Measurements from ENCODE around the gene GPN2.
A peak's percentile ranks its signal among the peaks of the same experiment; 100 is the strongest.
"Not testable (repeated sequence)": the region's sequence is repeated elsewhere in the genome, so short reads cannot be mapped to it uniquely, and the experiment has no call there.

Gene GPN2

DNA sequence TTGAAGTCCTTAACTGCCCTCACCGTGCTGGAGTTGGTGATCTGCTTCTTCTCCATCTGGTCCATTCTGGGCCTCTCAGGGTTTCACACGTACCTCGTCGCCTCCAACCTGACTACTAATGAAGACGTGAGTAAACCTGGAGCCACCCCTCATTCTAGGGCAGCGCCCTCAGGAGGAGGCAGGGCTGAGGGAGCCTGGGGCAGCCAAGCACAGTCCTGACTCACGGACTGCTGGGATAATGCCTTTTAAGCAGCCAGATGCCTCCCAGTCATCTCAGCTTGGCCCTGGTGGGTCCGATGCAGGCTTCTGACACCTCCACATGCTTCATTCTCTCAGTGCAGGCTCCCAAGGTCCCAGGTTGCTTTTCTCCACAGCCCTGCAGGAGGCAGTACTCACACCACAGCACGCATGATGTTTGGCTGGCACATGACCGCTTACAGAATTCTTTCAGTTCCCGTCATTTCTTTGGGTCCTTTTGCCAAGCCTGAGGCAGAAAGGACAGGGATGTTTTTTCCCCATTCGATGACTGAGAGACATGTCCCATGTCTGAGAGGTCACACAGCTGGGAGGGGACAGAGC, 38.9 kb downstream of the GPN2 start:
- TF ChIP-seq, protein P1, sequence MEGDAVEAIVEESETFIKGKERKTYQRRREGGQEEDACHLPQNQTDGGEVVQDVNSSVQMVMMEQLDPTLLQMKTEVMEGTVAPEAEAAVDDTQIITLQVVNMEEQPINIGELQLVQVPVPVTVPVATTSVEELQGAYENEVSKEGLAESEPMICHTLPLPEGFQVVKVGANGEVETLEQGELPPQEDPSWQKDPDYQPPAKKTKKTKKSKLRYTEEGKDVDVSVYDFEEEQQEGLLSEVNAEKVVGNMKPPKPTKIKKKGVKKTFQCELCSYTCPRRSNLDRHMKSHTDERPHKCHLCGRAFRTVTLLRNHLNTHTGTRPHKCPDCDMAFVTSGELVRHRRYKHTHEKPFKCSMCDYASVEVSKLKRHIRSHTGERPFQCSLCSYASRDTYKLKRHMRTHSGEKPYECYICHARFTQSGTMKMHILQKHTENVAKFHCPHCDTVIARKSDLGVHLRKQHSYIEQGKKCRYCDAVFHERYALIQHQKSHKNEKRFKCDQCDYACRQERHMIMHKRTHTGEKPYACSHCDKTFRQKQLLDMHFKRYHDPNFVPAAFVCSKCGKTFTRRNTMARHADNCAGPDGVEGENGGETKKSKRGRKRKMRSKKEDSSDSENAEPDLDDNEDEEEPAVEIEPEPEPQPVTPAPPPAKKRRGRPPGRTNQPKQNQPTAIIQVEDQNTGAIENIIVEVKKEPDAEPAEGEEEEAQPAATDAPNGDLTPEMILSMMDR (conservative IDR thresholded peaks at IDR 0.05; ENCODE audit: low read length): no peak
- H3K4me3 ChIP-seq (ENCODE audit: low read length): no peak overlapping the region
- no peak for DNase-seq (ENCODE audit: low read depth)

DNA sequence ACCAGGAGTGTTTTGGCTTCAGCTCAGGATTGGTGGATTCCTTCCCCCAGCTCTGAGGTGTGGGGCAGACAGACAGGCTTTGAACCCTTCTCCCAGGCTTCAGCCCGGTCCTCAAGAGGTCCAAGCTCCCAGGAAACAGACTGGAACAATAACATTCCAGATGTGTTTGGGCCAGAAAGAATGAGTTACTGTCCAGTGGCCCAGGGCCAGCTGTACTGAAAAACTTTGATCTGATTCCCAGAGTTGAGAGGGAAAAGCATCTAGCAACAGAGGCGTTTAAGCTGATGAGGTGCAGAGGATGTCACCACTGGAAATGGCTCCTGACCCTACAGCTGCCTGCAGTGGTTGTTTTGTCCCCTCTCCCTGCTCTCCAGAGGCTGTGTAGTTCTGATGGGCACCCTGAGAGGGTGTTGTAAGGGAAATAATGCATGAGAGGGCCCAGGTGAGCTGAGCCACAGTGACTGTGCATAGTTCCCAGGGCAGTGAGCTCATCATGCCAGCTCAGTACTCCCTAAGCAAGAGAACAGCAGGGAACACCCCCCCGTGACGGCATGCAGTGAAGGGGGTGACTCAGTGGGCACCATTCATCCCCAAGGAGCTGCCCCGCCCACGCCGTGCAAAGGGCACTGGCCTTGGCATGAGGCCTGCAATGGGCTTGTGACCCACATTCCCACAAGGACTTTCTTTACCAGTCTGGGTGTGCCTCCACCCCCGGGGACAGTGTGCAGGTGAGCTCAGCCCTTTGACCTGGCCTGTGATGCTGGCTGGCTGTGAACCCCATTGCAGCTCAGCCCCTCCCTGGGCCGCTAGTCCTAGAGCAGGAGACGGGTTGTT, 40.9 kb downstream of the GPN2 start:
- TF ChIP-seq, protein P1 (conservative IDR thresholded peaks at IDR 0.05; ENCODE audit: low read length): no peak
- DNase-seq (ENCODE audit: low read depth): peak; percentile 80
- H3K4me3 ChIP-seq (ENCODE audit: low read length): no peak overlapping the region

DNA sequence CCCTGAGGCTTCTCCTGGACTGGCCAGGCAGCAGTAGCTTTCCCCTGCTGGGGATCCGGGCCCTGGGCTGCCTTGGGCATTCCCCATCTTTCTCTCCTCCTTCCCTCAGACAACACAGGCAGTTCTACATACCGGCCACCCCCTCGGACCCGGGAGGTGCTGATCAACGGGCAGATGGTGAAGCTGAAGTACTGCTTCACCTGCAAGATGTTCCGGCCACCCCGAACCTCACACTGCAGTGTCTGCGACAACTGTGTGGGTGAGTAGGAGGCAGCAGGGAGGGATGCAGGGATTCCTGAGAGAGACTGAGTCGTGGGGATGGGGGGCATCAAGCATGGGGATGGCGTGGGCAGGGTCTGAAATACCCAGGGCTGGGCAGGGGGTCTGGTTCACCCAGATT, 41.6 kb downstream of the GPN2 start:
- DNase-seq (ENCODE audit: low read depth): no peak
- TF ChIP-seq, protein P1 (conservative IDR thresholded peaks at IDR 0.05; ENCODE audit: low read length): no peak
- no peak overlapping the region for H3K4me3 ChIP-seq (ENCODE audit: low read length)

DNA sequence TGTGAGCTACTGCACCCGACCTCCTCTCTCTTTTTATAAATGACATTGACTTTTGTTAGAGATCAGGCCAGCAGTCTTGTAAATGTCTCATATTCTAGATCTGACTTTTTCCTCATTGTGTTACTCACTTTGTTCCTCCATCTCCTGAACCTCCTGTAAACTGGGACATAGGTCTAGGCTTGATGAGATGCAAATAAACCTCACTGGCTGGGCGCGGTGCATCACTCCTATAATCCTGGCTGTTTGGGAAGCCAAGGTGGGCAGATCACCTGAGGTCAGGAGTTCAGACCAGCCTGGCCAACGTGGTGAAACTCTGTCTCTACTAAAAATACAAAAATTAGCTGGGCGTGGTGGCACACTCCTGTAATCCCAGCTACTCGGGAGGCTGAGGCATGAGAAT, 42.3 kb downstream of the GPN2 start:
- DNase-seq (ENCODE audit: low read depth); H3K4me3 ChIP-seq (ENCODE audit: low read length): not testable (repeated sequence)

DNA sequence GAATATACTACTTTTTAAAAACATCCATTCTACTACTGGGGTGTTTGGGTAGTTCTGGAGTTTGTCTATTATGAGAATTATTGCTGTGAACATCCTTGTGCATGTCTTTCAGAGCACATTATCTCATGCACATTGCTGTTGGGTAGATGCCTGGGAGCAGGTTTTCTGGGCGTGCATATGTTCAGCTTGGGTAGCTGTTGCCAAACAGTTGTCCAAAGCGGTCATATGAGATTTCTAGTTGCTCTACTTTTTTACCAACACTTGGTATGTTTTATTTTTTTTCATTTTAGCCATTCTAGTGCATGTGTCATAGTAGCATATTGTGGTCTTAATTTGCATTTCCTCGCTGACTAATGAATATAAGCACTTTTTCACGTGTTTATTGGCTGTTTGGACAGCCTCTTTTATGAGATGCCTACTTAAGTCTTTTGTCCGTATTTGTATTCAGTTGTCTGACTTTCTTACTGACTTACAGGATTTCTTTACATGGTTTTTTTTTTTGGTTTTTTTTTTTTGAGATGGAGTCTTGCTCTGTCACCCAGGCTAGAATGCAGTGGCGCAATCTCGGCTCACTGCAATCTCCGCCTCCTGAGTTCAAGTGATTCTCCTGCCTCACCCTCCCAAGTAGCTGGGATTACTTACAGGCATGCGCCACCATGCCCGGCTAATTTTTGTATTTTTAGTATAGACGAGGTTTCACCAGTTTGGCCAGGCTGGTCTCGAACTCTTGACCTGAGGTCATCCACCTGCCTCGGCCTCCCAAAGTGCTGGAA, 45.5 kb downstream of the GPN2 start:
- TF ChIP-seq, protein P1 (conservative IDR thresholded peaks at IDR 0.05; ENCODE audit: low read length): no peak
- DNase-seq (ENCODE audit: low read depth): no peak
- H3K4me3 ChIP-seq (ENCODE audit: low read length): no peak overlapping the region

DNA sequence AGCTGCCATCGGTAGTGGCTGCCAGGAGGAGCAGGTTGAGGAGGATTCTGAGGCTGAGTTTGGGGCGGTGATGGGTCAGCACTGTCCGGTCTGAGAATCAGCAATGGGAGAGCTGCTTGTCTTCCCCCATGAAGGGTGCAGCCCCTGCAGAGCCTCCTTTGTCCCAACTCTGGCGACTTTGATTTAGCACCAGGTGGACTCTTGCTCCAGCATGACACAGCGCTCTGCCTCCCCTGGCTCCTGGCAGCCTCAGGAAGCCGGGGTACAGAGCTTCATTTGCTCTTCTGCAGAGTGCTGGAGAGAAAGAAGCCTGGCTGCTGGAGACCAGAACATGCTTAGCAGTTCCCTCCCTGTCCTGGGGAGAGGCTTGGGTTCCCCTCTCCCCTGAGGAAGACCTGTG, 50.3 kb downstream of the GPN2 start:
- TF ChIP-seq, protein P1 (conservative IDR thresholded peaks at IDR 0.05; ENCODE audit: low read length): no peak
- no peak for DNase-seq (ENCODE audit: low read depth)
- no peak overlapping the region for H3K4me3 ChIP-seq (ENCODE audit: low read length)

DNA sequence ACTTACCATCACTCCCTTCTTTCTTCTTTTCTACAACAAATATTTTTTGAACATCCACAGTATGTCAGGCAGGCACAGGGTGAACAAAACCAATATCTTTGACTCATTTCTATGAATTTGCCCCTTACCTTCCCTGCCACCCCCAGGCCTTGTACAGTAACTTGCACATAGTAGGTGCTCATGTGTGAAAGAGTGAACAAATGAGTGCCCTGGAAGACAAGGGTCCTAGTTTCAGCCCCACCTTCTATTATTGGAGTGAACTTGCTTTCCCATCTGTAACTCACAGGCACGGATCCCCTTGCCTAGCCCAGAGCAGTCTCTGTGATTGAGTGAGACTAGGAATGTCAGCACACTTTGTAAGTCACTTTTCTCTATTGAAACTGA, 50.8 kb downstream of the GPN2 start:
- TF ChIP-seq, protein P1 (conservative IDR thresholded peaks at IDR 0.05; ENCODE audit: low read length): no peak
- no peak overlapping the region for H3K4me3 ChIP-seq (ENCODE audit: low read length)
- DNase-seq (ENCODE audit: low read depth): no peak

Measured in AG10803 (cell line).